K562 (cell line): ENCODE data around the gene ASXL2. TPM values are rescaled to one million over a fixed set of nuclear protein-coding genes. Genes with fewer than 3 reads are reported as not detected.

ENCODE experiments used
- ATAC-seq: fragments of 200-7000 bp; cut with Tn5 transposase; 3 replicates; pipeline ENCODE4 v1.9.1; 2020; ENCODE audit warnings: moderate library complexity
- BruUV-seq: library from RNA; stranded (reverse); fragments of 400-500 nt; replicated peaks from 2 replicates; lab custom pipeline; 2021; lab: Mats Ljungman, UMichigan
- CTCF ChIA-PET: fragments of 300-600 bp; formaldehyde crosslinking; extraction: SDS; loops from one replicate; lab custom pipeline; 2021; ENCODE audit warnings: low intra/inter-chr PET ratio; lab: Yijun Ruan, JAX
- POLR2A ChIA-PET: fragments of 300-600, 350-650 bp; sonication (Branson Sonifier 250); formaldehyde crosslinking; extraction: SDS; loops from one replicate; lab custom pipeline; 2021; ENCODE audit warnings: antibody characterized with exemption, inconsistent platforms; lab: Yijun Ruan, JAX
- DNase-seq, 4 experiments: peaks; one replicate each; pipeline versions ENCODE4 v3.0.0 to v3.0.0-alpha.2; 2011 to 2018; ENCODE audit warnings: low spot score in 3 of 4, mixed read lengths in 3 of 4; ENCODE audit errors: extremely low read depth in 1 of 4
- FAIRE-seq: peaks from 2 replicates; lab custom pipeline; 2011; peaks lifted over from hg19 to GRCh38; lab: Jason Lieb, UNC
- H2AFZ ChIP-seq: 2 replicates; pipeline ENCODE4 v1.6.0; 2011; ENCODE audit warnings: low read depth, low read length, control low read depth, inconsistent platforms
- H3K27ac ChIP-seq: fragments of 200-600 bp; 3 replicates; pipeline ENCODE4 v1.8.0; 2011; ENCODE audit warnings: low read depth, mild to moderate bottlenecking, control low read depth, inconsistent platforms, low read length, moderate library complexity, mixed read lengths; ENCODE audit errors: extremely low read depth
- H3K27me3 ChIP-seq, 2 experiments: fragments of 300-600 bp in 1 of 2; 2 replicates in 1 of 2; 3 replicates in 1 of 2; pipeline versions ENCODE4 v1.6.0 to v1.8.0; 2011; ENCODE audit warnings: inconsistent platforms in 2 of 2, low read length in 2 of 2, mild to moderate bottlenecking in 1 of 2, mixed read lengths in 1 of 2, moderate library complexity in 1 of 2; ENCODE audit not compliant: control insufficient read depth in 2 of 2, insufficient read depth in 2 of 2
- H3K36me3 ChIP-seq: fragments of 300-600 bp; 3 replicates; pipeline ENCODE4 v1.8.0; 2011; ENCODE audit warnings: mild to moderate bottlenecking, low read length, inconsistent platforms; ENCODE audit not compliant: control insufficient read depth, insufficient read depth
- H3K4me1 ChIP-seq, 2 experiments: fragments of 200-600 bp in 1 of 2; replicated peaks in 1 of 2; 2 replicates in 1 of 2; 3 replicates in 1 of 2; pipeline versions ENCODE4 v1.5.1 to v1.8.0; 2011; ENCODE audit warnings: inconsistent platforms in 2 of 2, low read length in 2 of 2, mild to moderate bottlenecking in 1 of 2, mixed read lengths in 1 of 2, moderate library complexity in 1 of 2; ENCODE audit not compliant: control insufficient read depth in 2 of 2, insufficient read depth in 2 of 2
- H3K4me2 ChIP-seq: 2 replicates; pipeline ENCODE4 v1.6.1; 2011; ENCODE audit warnings: low read length, control low read depth, inconsistent platforms, mixed read lengths; ENCODE audit not compliant: insufficient read depth
- H3K4me3 ChIP-seq: fragments of 200-600 bp; sonication (generic), shearing (Covaris generic); 2 replicates; pipeline ENCODE4 v1.5.1; 2016; ENCODE audit warnings: control low read depth, inconsistent platforms
- H3K79me2 ChIP-seq: fragments of 200-600 bp; 3 replicates; pipeline ENCODE4 v1.8.0; 2011; ENCODE audit warnings: low read length, inconsistent platforms; ENCODE audit not compliant: control insufficient read depth, insufficient read depth
- H3K9ac ChIP-seq, 2 experiments: 2 replicates each; pipeline versions ENCODE4 v1.6.0 to v1.6.1; 2011; ENCODE audit warnings: low read depth in 2 of 2, low read length in 2 of 2, control low read depth in 1 of 2, inconsistent platforms in 1 of 2, mild to moderate bottlenecking in 1 of 2, mixed read lengths in 1 of 2; ENCODE audit not compliant: insufficient read depth in 1 of 2
- H3K9me1 ChIP-seq: one replicate; pipeline ENCODE4 v1.6.0; 2011; ENCODE audit warnings: inconsistent platforms, mild to moderate bottlenecking, low read length, moderate library complexity; ENCODE audit not compliant: control insufficient read depth, insufficient read depth
- H3K9me3 ChIP-seq: replicated peaks from 2 replicates; pipeline ENCODE4 v1.5.1; 2011; ENCODE audit warnings: low read depth, low read length, inconsistent platforms; ENCODE audit not compliant: control insufficient read depth, insufficient read depth
- H4K20me1 ChIP-seq: replicated peaks from 2 replicates; pipeline ENCODE4 v1.6.1; 2011; ENCODE audit warnings: low read length, inconsistent platforms, mixed read lengths; ENCODE audit not compliant: control insufficient read depth, insufficient read depth
- DPF2 ChIP-seq: fragments of 450-650 bp; IDR thresholded peaks from 2 replicates; pipeline ENCODE4 v1.6.1; 2016
- EHMT2 ChIP-seq: fragments of 450-650 bp; IDR thresholded peaks from 2 replicates; pipeline ENCODE4 v1.6.1; 2018; ENCODE audit warnings: antibody characterized with exemption
- FOXA3 ChIP-seq, 2 experiments: fragments of 450-650 bp in 1 of 2; sonication (generic) in 1 of 2; formaldehyde crosslinking; IDR thresholded peaks in 1 of 2; conservative IDR thresholded peaks in 1 of 2; 2 replicates each; pipeline versions ENCODE4 v1.4.0 to v1.8.0; 2020 to 2022; ENCODE audit warnings: mild to moderate bottlenecking in 2 of 2, missing genetic modification reagents in 1 of 2
- HDAC1 ChIP-seq, 2 experiments: fragments of 450-650 bp; IDR thresholded peaks; 2 replicates each; pipeline ENCODE4 v1.6.1; 2016 to 2017; ENCODE audit warnings: inconsistent platforms in 1 of 2, mild to moderate bottlenecking in 1 of 2, moderate library complexity in 1 of 2
- KLF13 ChIP-seq: fragments of 450-650 bp; IDR thresholded peaks from 2 replicates; pipeline ENCODE4 v1.6.1; 2016; ENCODE audit warnings: missing genetic modification characterization, low read depth, mild to moderate bottlenecking, missing compliant biosample characterization, moderate library complexity, borderline replicate concordance
- NBN ChIP-seq: fragments of 450-650 bp; IDR thresholded peaks from 2 replicates; pipeline ENCODE4 v1.6.1; 2016; ENCODE audit warnings: low read depth, mild to moderate bottlenecking
- NCOA2 ChIP-seq, 2 experiments: fragments of 450-650 bp; IDR thresholded peaks; 2 replicates each; pipeline ENCODE4 v1.6.1; 2018; ENCODE audit warnings: mild to moderate bottlenecking in 2 of 2, moderate library complexity in 1 of 2; ENCODE audit not compliant: partially characterized antibody in 2 of 2
- PCBP1 ChIP-seq: fragments of 200-400 bp; formaldehyde crosslinking; IDR thresholded peaks from 2 replicates; pipeline ENCODE4 v1.6.1; 2018; ENCODE audit warnings: mild to moderate bottlenecking, low read depth, low read length; ENCODE audit not compliant: poor library complexity, severe bottlenecking
- POLR2AphosphoS2 ChIP-seq: IDR thresholded peaks from 2 replicates; pipeline ENCODE4 v1.6.1; 2012; ENCODE audit warnings: low read length, improper control_type of control experiment
- SMARCE1 ChIP-seq: fragments of 450-650 bp; IDR thresholded peaks from 2 replicates; pipeline ENCODE4 v1.7.1; 2016; ENCODE audit warnings: mild to moderate bottlenecking
- SPI1 ChIP-seq: IDR thresholded peaks from 2 replicates; pipeline ENCODE4 v1.6.1; 2011; ENCODE audit warnings: low read depth, low read length, control low read depth, borderline replicate concordance
- THRA ChIP-seq: fragments of 450-650 bp; IDR thresholded peaks from 2 replicates; pipeline ENCODE4 v1.6.1; 2017; ENCODE audit warnings: mild to moderate bottlenecking, moderate library complexity
- ZBED1 ChIP-seq: IDR thresholded peaks from 2 replicates; pipeline ENCODE4 v1.6.1; 2014
- ZEB2 ChIP-seq: fragments of 450-650 bp; IDR thresholded peaks from 2 replicates; pipeline ENCODE4 v1.6.1; 2016
- ZNF445 ChIP-seq: fragments of 250-450 bp; sonication (Bioruptor Pico); IDR thresholded peaks from 2 replicates; pipeline ENCODE4 v1.4.0; 2020; ENCODE audit warnings: low read depth, mild to moderate bottlenecking, moderate library complexity
- ZNF551 ChIP-seq: fragments of 250-450 bp; sonication (Bioruptor Pico); IDR thresholded peaks from 2 replicates; pipeline ENCODE4 v1.5.0; 2021; ENCODE audit warnings: mild to moderate bottlenecking, moderate library complexity
- WGBS: fragments of 100-300 bp; shearing (Covaris generic); methylation state at CpG from one replicate; pipeline ENCODE4 v1.1.6; 2016; ENCODE audit warnings: low coverage, mixed read lengths; ENCODE audit not compliant: insufficient coverage; ENCODE audit errors: missing lambda C conversion rate; 5-methylcytosine and 5-hydroxymethylcytosine counted together
- in situ Hi-C: fragments of 300-500 bp; cut with MboI; formaldehyde crosslinking; loops from 4 replicates; pipeline ENCODE4 v1.15.0; 2018; ENCODE audit warnings: inconsistent platforms, mixed read lengths
- intact Hi-C: fragments of 100-400 bp; cut with micrococcal nuclease; formaldehyde crosslinking; loops from 2 replicates; pipeline ENCODE4 v1.14.2; 2022
- polyA plus RNA-seq, 8 experiments: library from polyadenylated mRNA; depleted of rRNA in 4 of 8; stranded (reverse) in 5 of 8; unstranded in 3 of 8; fragments of >200 nt; fragmentation: Nextera tagmentation in 2 of 8; fragmentation: Illumina TruSeq in 1 of 8; extraction: Ambion mirVana in 2 of 8; extraction: Trizol in 1 of 8; gene quantifications; 2 replicates each; pipeline versions ENCODE4 v1.2.1 to v1.2.3, GENCODE V29; 2011 to 2014; ENCODE audit warnings: inconsistent platforms in 1 of 8, missing spikeins in 1 of 8
- total RNA-seq, 7 experiments: library from RNA; depleted of rRNA in 6 of 7; stranded (reverse); fragments of >200 nt in 6 of 7; fragmentation: Illumina TruSeq in 2 of 7; extraction: Trizol in 2 of 7; gene quantifications; 2 replicates each; pipeline versions ENCODE4 v1.2.1 to v1.2.3, GENCODE V29; 2011 to 2021; ENCODE audit warnings: low replicate concordance in 1 of 7

The ASXL2 gene
- total and polyA plus RNA-seq, 9 of the 15 experiments (the other 6 are each of a cell fraction or from before 2014, with no cell fraction given), result 2.2 to 25.9 (median 9.0) TPM

- intact Hi-C loops, result loop anchor here (2.0 kb wide), 1 partner anchor 138 kb away; no protein-coding TSS in a partner anchor
- peaks cover 87% of the 10 kb centered on the region for H3K79me2 ChIP-seq
- ChIA-PET CTCF (interaction anchor here (2.2 kb wide), 1 partner anchor 292 kb away, joined by 17 read pairs; no protein-coding TSS in a partner anchor), POLR2A (interaction anchor here (0.6 to 2.7 kb wide), 7 partner anchors 10 to 574 kb away, joined by 3 to 10 read pairs (median 4); no protein-coding TSS in a partner anchor)
- BruUV-seq, result no TSS peak
- DNase-seq (peak in 2 of 4 experiments; percentile 15 to 27), ATAC-seq (peak; percentile 50), FAIRE-seq (no peak)
- no peaks in the 10 kb centered on the region for H4K20me1 ChIP-seq
- H2AFZ ChIP-seq, result peak overlapping the region; percentile 13
- H3K27me3 ChIP-seq, result no peaks in the 10 kb centered on the region
- WGBS, result 44% methylated on average over 5 of the region's 5 CpGs
- peak overlapping the region; percentile 98 for H3K27ac ChIP-seq
- no peaks in the 10 kb centered on the region for H3K9me1 ChIP-seq
- H3K4me2 ChIP-seq, result peak overlapping the region; percentile 17
- peak; percentile 84 for TF ChIP-seq ZEB2
- no peak for TF ChIP-seq NCOA2 (IDR thresholded peaks at IDR 0.05; ENCODE audit: partially characterized antibody in 2 of 2)
- 0 out of 2 replicates have a peak, but pooled peaks have one; percentile 17 for TF ChIP-seq SMARCE1
- 0 out of 4 replicates have a peak, but pooled peaks of 1 of the 2 experiments have one; percentile 16 for TF ChIP-seq HDAC1 (IDR thresholded peaks at IDR 0.05)
- no peak for TF ChIP-seq FOXA3 (CRISPR knock-in tag; conservative IDR thresholded peaks at IDR 0.05 in 1 of 2, IDR thresholded peaks at IDR 0.05 in 1 of 2)
- no peak for TF ChIP-seq ZBED1
- TF ChIP-seq ZNF445 (CRISPR knock-in tag), result no peak
- 0 out of 2 replicates have a peak, but pooled peaks have one; percentile 31 for TF ChIP-seq SPI1
- peak; percentile 32; the same call in 1 of the 2 replicates for TF ChIP-seq THRA
- no peak for TF ChIP-seq PCBP1
- TF ChIP-seq NBN, result peak; percentile 27; the same call in 1 of the 2 replicates
- no peak for TF ChIP-seq ZNF551 (CRISPR knock-in tag)
- peak; percentile 48 for TF ChIP-seq EHMT2
- peak; percentile 33; the same call in 1 of the 2 replicates for TF ChIP-seq DPF2
- no peak for TF ChIP-seq KLF13 (tag)
- TF ChIP-seq POLR2AphosphoS2, result no peak
- peaks cover 6% of the 10 kb centered on the region; the same call in 1 of the 3 replicates for H3K36me3 ChIP-seq
- H3K9me3 ChIP-seq, result no peaks in the 10 kb centered on the region
- 0 out of 4 replicates have a peak overlapping the region, but pooled peaks of 1 of the 2 experiments have one; percentile 30 for H3K9ac ChIP-seq
- in situ Hi-C loops, result loop anchor here (5.0 kb wide), 1 partner anchor 294 kb away; no protein-coding TSS in a partner anchor
- H3K4me3 ChIP-seq, result no peak overlapping the region
- peaks cover 17 to 22% of the 10 kb centered on the region in 2 experiments for H3K4me1 ChIP-seq
Observed at GRCh38 chr2:25853038-25853638, 25.1 kb downstream of the ASXL2 start.
